ENCODE results near the gene ZIC1.
A peak's percentile ranks its signal among the peaks of the same experiment; 100 is the strongest.

ZIC1 gene

DNA sequence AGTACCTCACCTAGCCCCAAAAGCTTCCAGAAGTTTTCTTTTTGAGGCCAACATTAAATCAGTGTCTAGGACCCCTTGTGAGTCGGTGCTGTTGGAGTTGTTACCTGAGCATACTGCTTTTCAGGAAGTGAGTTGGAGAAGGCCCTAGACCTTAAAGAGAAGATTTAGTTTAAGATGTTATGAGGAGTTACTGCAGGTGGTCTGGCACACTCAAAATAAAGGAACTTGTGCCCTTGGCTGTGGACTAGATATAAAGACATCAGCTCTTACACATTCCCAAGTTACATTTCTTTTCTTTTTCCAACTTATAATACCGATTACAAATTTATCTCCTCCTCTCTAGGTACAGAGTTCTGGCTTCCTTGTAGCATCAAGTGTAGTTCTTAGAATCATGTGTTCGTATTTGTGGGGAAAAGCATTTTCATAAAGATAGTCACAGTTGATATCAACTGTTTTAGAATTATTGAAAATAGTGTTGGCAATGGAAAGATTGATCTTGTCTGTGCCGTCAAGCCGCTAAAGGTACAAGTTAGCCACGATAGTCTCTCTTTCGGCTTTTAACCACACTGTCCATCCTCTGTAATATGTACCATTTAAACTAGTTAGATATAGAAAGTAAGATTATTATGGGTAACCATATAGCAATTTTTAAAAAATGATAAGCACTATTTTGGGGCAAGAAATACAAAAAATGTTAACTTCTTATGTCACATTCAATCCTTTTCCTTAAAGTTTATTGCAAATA is 8.6 kb downstream of the ZIC1 start:
- DNase-seq (ENCODE audit: low read depth) = no peak
- TF ChIP-seq, protein P1, sequence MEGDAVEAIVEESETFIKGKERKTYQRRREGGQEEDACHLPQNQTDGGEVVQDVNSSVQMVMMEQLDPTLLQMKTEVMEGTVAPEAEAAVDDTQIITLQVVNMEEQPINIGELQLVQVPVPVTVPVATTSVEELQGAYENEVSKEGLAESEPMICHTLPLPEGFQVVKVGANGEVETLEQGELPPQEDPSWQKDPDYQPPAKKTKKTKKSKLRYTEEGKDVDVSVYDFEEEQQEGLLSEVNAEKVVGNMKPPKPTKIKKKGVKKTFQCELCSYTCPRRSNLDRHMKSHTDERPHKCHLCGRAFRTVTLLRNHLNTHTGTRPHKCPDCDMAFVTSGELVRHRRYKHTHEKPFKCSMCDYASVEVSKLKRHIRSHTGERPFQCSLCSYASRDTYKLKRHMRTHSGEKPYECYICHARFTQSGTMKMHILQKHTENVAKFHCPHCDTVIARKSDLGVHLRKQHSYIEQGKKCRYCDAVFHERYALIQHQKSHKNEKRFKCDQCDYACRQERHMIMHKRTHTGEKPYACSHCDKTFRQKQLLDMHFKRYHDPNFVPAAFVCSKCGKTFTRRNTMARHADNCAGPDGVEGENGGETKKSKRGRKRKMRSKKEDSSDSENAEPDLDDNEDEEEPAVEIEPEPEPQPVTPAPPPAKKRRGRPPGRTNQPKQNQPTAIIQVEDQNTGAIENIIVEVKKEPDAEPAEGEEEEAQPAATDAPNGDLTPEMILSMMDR (IDR thresholded peaks at IDR 0.05; ENCODE audit: control insufficient read depth, insufficient read depth, low read depth, low read length, missing control alignments) = no peak
- no peak overlapping the region for H3K4me3 ChIP-seq (ENCODE audit: control insufficient read depth, low read depth, low read length)

DNA sequence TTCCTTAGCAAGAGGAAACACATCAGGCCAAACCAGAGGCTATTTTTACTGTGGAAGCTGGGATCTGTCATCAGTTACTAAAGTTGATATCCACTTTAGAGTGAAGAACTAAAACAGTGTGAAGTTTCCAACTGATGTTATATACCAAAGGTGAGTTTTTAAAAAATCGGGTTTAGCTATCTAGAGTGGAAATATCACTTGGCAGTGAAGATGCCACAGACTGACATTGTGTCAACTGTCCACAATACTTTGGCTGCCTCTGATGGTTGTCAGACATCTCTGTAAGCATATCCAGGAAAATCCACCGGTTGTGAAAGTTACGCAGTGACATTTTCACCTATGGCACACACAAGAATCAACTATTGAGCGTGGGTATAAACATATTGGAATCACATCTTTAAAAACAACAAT is 9.2 kb downstream of the ZIC1 start:
- H3K4me3 ChIP-seq (ENCODE audit: control insufficient read depth, low read depth, low read length) = no peak overlapping the region
- no peak for DNase-seq (ENCODE audit: low read depth)
- TF ChIP-seq, protein P1 (IDR thresholded peaks at IDR 0.05; ENCODE audit: control insufficient read depth, insufficient read depth, low read depth, low read length, missing control alignments) = no peak

DNA sequence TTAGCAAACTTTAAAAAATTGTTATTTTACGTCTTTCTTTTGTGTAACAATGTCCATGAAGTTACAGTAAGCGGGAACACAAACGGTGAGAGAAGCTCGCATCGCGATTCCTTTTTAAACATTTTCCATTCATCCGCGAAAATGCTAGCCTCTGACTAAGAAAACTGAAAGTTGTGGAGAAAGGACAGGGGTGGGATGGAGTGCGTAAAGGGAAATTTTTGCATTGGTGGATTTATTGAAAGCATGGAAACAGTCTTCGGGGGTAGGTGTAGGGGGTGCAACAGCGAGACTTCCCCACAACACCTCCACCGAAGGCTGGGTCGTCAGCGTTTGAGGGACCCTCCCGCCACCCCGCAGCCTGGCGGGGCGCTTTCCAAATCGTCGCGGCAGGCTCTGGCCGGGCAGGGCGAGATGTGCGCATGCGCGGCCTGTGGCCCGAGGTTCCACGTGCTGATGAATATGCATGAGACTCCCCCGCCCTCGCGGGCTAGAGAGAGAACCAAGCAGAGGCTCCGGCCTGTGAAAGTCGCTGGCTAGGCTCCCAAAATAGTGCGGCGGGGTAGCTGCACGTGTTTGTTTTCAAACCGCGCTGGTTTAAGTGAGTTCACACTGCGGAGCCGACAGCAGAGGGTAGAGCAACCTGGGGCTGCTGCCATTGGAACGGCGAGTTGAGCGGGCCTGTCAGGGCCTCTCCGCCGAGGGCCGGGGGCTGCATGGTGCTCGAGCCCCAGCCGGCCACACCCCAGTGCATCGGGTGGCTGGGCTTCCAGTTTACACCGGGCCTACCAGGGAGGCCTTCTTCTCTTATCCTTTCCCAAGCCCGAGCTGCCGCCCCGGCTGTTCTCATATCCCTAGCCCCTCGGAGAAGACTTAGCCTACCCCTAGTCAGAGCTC is 9.9 kb downstream of the ZIC1 start:
- DNase-seq (ENCODE audit: low read depth) = no peak
- peak overlapping the region; percentile 36 for H3K4me3 ChIP-seq (ENCODE audit: control insufficient read depth, low read depth, low read length)
- TF ChIP-seq, protein P1 (IDR thresholded peaks at IDR 0.05; ENCODE audit: control insufficient read depth, insufficient read depth, low read depth, low read length, missing control alignments) = no peak

DNA sequence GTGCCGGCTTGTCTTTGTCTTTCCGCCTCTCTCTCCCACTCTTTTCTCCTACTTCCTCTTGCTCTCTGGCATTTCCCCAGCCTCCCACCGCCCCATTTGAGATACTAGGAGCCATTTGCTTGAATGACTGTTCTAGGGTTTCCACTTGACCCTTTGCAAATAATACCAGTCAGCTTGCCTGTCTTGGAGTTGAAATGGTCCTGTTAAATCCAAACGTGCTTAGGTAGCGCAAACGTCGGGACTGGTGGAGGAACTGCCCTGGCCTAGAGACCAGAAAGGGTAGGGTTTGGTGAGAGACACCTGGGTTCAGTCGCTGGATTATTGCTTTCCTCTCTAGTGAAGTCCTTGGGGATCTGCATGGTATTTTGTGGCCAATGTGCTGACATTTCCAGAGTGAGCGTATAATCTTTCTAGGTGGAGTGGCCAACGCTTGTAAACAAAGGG is 10.6 kb downstream of the ZIC1 start:
- no peak overlapping the region for H3K4me3 ChIP-seq (ENCODE audit: control insufficient read depth, low read depth, low read length)
- TF ChIP-seq, protein P1 (IDR thresholded peaks at IDR 0.05; ENCODE audit: control insufficient read depth, insufficient read depth, low read depth, low read length, missing control alignments) = no peak
- DNase-seq (ENCODE audit: low read depth) = no peak

DNA sequence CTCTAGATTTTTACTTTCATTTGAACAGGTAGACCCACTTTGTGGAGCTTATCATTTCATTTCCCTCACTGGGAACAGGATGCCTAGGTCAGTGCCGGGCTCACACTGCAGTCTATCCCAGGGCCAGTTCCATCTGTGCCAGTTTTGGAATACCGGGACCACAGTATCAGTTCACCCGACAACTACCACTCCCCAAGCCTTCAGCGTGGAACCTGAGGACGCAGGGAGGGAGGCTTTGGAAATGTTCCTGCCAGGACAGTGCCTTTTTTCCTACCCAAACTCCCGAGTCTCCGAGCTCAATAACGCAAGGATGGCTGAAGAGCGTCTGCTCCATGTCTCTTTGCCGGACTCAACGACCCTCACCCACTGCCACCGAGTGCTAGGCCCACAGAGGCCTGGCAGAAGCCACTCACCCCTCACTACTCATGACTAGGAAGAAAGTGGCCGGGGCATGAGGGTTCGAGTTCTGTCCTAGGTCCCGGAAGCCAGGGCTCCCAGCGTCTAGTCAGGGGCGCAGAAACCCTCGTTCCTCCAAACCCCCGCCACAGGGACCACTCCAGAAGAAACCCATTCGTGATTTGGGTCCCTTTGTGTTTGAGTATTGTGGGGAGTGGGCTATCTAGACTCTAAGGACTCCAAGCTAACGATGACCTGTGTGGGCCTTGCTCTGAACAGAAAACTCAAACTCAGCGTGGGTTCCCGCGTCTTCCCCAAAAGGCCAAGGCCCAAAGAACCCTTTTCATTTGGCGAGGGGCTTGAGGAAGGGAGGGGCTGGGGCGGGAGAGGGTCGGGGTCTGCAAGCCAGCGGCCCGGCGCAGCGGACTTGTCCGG is 11.4 kb downstream of the ZIC1 start:
- DNase-seq (ENCODE audit: low read depth) = no peak
- TF ChIP-seq, protein P1 (IDR thresholded peaks at IDR 0.05; ENCODE audit: control insufficient read depth, insufficient read depth, low read depth, low read length, missing control alignments) = no peak
- H3K4me3 ChIP-seq (ENCODE audit: control insufficient read depth, low read depth, low read length) = no peak overlapping the region

Measured in AG09309 (cell line).